ENCODE results near the gene HOXC9. TPM values are rescaled to one million over a fixed set of nuclear protein-coding genes. Genes with fewer than 3 reads are reported as not detected.

HOXC9 gene
- total RNA-seq, 1 donor from 2014 or later: not detected

DNA sequence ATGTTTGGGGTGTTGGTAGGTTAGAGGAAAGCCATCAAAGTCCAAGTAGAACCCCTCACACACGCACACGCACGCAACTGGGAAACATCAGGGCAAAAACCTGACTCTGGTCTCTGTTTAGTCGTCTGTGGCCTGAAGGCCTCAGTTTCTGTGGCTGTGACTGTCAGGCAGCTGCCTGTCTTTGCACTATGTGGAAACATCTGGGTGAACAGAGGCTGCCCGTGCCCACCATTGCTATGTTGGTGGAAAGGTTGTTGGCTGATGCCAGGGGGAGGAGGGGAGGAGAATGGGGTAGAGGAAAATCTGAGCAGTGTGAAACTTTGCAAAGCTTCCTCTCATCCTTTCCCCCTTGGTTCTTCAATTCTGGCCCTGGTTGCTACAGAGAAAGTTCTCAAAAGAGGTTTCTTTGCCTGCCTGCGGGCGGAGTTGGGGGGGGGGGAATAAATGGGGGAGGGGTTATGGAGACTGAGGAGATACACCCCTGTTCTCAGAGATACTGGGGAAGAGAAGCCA lies 7.5 kb upstream of the HOXC9 start:
- H3K27ac Mint-ChIP-seq: no peak overlapping the region
- no peak for DNase-seq
- intact Hi-C loops (cut with micrococcal nuclease): loop anchor here (10.0 kb wide), 1 partner anchor 58 kb away; the partner anchor contains the start of gene HOXC13

DNA sequence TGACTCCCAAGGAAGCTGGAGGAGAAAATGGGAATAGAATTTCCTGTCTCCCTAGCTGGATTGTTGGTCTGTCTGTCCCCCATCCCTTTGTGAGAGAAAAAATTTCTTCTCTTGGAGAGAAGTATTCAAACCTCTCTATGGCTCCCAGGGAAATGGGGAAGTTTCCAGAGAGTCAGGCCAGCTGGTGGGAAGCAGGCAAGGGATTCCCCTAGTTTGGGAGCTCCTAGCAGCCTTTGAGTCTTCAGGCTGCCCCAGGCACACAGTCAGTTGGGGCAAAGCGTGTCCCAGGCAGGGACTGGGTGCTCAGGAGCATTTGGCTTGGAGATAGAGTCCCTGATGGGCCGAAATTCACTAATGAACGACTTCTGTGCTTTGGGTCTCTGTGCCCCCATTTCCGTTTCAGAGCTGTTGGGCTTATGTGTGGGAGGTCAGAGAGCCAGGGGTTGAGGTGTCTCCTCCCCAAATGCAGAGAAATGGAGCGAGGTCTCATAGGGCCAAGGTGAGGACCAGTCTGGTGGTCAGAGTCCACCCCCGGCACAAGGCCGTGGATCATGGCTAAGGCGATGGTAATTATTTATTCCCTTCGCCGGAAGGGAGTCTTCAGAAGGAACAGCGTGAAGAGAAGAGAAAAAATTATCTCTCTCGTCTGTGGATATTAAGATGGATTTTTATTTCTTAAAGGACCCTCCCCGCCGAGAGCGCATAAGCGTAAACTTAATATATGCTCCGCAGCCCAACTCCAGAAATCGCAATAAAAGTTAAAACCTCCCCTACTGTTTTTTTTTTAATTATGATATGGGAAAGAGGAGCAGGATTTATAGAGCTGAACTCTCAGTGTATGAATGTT lies 6.6 kb upstream of the HOXC9 start:
- Mint-ChIP-seq H3K27ac (peak overlapping the region; percentile 62), H3K36me3 (ENCODE audit: low read depth) (peaks cover 3% of the 10 kb centered on the region)

More for the DNA sequence above, 7.5 kb upstream of the HOXC9 start:
- H3K9me3 Mint-ChIP-seq: no peaks in the 10 kb centered on the region
- H3K4me3 Mint-ChIP-seq: no peak overlapping the region
- H3K4me1 Mint-ChIP-seq: peaks cover 28% of the 10 kb centered on the region
- H3K36me3 Mint-ChIP-seq (ENCODE audit: low read depth): peaks cover 3% of the 10 kb centered on the region
- peaks cover 89% of the 10 kb centered on the region for H3K27me3 Mint-ChIP-seq

DNA sequence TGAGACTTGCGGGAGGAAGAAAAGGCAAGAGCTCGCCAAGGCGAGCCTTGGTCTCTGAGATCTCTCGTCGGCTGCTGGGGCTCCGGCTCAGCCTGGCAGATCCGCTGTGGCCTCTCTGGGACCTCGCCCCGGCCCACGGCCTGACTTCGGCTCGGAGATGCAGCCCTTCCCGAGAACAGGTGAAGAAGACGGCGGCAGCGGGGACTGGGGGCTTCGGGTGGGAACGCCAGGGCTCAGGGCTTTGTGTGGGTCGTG lies 6.0 kb upstream of the HOXC9 start:
- H3K36me3 Mint-ChIP-seq (ENCODE audit: low read depth): peaks cover 3% of the 10 kb centered on the region
- peak overlapping the region; percentile 79 for H3K27ac Mint-ChIP-seq
- peak overlapping the region; percentile 42 for H3K4me3 Mint-ChIP-seq
- DNase-seq: no peak
- H3K4me1 Mint-ChIP-seq: peaks cover 27% of the 10 kb centered on the region
- intact Hi-C loops (cut with micrococcal nuclease): loop anchor here (2.0 to 10.0 kb wide), 2 partner anchors 39 to 59 kb away; partner anchors contain the start of genes HOXC12 and HOXC13
- peaks cover 89% of the 10 kb centered on the region for H3K27me3 Mint-ChIP-seq
- no peaks in the 10 kb centered on the region for H3K9me3 Mint-ChIP-seq

More for the DNA sequence above, 6.6 kb upstream of the HOXC9 start:
- peaks cover 89% of the 10 kb centered on the region for H3K27me3 Mint-ChIP-seq
- H3K4me3 Mint-ChIP-seq: no peak overlapping the region
- intact Hi-C loops (cut with micrococcal nuclease): loop anchor here (2.0 to 10.0 kb wide), 2 partner anchors 39 to 59 kb away; partner anchors contain the start of genes HOXC12 and HOXC13
- DNase-seq: no peak
- peaks cover 28% of the 10 kb centered on the region for H3K4me1 Mint-ChIP-seq
- H3K9me3 Mint-ChIP-seq: no peaks in the 10 kb centered on the region

DNA sequence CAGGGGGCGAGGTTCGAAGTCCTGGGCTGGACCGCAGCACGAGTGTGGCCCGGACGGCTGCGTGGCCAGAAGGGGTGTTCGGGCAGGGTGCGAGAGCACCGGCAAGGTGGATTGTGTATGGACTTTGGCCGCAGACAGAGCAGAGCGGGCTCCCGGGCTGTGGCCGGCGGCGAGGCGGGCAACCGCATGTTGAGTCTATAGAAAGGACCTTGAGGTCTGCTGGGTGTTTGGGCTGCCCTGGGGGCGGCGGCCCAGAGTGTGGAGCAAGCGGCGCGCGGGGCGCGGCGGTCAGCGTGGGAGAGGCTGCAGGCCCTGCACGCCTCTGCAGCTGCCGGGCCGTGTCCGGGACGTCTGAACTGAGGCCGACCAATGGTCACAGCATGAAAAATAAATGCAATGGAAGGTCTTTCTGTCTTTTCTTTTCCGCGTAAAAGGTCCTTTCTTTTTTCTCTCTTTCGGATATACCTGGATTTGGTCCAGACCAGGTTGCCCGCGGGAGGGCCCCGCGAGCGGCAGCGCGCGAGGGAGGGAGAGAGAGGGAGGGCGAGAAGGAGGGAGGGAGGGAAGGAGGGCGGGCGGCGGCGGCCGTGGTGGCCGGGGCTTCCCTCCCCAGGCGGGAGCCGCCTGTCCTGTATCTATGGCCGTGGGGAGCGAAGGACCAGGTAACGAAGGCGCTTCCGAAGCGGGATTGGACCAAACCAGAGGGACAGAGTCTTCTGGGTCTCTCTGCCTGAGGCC lies 5.5 kb upstream of the HOXC9 start:
- H3K27me3 Mint-ChIP-seq: peaks cover 89% of the 10 kb centered on the region
- DNase-seq: no peak
- H3K9me3 Mint-ChIP-seq: no peaks in the 10 kb centered on the region
- intact Hi-C loops (cut with micrococcal nuclease): loop anchor here (2.0 to 10.0 kb wide), 4 partner anchors 38 to 60 kb away; partner anchors contain the start of genes HOXC12, HOXC13, HOXC4 and HOXC5
- H3K4me3 Mint-ChIP-seq: peak overlapping the region; percentile 42
- H3K27ac Mint-ChIP-seq: peak overlapping the region; percentile 79
- peaks cover 22% of the 10 kb centered on the region for H3K4me1 Mint-ChIP-seq
- peaks cover 3% of the 10 kb centered on the region for H3K36me3 Mint-ChIP-seq (ENCODE audit: low read depth)

DNA sequence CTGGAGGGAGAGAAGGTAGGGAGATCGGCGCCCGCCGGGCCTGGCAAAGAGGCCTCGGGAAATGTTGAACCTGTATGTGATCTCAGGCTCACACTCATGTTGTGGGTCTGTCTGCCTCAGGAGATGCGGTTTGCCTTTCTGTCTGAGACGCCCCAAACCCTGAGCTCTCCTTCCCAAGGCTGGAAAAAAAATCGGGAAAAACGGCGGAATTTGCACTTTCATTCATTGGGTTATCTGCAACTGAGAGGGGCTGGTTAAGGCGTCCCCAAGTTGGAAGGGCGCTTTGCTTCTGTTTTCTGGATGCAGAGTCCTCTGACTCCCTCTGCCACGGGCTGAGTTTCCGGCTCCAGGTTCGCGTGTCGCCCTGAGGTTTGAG lies 5.0 kb upstream of the HOXC9 start:
- H3K27ac Mint-ChIP-seq: no peak overlapping the region
- intact Hi-C loops (cut with micrococcal nuclease): loop anchor here (2.0 to 10.0 kb wide), 4 partner anchors 37 to 60 kb away; partner anchors contain the start of genes HOXC12, HOXC13, HOXC4 and HOXC5
- no peak for DNase-seq
- H3K4me3 Mint-ChIP-seq: no peak overlapping the region
- H3K4me1 Mint-ChIP-seq: peaks cover 18% of the 10 kb centered on the region
- peaks cover 3% of the 10 kb centered on the region for H3K36me3 Mint-ChIP-seq (ENCODE audit: low read depth)
- H3K27me3 Mint-ChIP-seq: peaks cover 89% of the 10 kb centered on the region
- H3K9me3 Mint-ChIP-seq: no peaks in the 10 kb centered on the region

DNA sequence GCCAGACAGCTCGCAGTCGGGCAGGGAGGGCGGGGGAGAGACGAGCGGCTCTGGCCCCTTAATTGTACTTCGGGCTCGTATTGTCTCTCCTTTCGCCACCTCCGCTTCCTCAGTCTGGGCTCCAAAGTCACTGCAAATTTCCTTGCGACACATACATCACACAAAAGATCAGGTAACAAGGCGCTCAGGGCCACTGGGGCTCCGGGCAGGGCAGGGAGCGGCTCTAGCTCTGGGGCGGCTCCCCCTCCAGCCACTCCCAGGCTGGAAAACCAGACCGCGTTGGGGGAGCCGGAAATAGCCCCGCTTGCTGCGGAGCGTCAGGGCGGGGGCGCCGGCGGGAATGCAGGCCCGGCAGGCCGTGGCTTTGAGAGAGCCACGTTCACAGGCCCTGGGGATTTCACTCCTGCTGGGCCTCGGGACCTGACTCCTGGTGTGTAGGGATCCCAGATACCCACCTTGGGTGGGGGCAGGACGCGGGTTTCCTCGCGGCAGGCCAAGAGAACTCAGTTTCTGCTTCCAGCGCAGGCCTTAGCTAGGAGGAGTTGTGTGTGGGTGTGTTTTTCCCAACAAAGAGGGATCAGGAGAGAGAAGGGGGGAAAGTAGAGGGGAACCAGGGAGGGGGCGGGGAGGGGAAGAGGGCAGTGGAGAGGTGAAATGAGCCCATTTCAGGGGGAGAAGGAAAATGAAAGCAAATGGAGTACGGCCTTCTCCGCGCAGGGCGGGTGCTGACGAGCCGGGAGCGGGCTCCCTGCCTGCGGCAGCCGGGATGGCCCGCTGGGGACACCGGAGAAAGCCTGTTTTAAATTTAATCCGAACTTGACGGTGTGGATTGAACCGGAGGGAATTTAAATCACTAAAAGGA lies 4.4 kb upstream of the HOXC9 start:
- Mint-ChIP-seq H3K4me1 (peaks cover 18% of the 10 kb centered on the region), H3K4me3 (peak overlapping the region; percentile 75), H3K27ac (no peak overlapping the region), H3K36me3 (ENCODE audit: low read depth) (peaks cover 3% of the 10 kb centered on the region), H3K27me3 (peaks cover 87% of the 10 kb centered on the region), H3K9me3 (no peaks in the 10 kb centered on the region)
- intact Hi-C loops (cut with micrococcal nuclease): loop anchor here (2.0 to 10.0 kb wide), 5 partner anchors 13 to 61 kb away; partner anchors contain the start of genes HOXC12, HOXC13, HOXC4 and HOXC5
- DNase-seq: peak; percentile 74

DNA sequence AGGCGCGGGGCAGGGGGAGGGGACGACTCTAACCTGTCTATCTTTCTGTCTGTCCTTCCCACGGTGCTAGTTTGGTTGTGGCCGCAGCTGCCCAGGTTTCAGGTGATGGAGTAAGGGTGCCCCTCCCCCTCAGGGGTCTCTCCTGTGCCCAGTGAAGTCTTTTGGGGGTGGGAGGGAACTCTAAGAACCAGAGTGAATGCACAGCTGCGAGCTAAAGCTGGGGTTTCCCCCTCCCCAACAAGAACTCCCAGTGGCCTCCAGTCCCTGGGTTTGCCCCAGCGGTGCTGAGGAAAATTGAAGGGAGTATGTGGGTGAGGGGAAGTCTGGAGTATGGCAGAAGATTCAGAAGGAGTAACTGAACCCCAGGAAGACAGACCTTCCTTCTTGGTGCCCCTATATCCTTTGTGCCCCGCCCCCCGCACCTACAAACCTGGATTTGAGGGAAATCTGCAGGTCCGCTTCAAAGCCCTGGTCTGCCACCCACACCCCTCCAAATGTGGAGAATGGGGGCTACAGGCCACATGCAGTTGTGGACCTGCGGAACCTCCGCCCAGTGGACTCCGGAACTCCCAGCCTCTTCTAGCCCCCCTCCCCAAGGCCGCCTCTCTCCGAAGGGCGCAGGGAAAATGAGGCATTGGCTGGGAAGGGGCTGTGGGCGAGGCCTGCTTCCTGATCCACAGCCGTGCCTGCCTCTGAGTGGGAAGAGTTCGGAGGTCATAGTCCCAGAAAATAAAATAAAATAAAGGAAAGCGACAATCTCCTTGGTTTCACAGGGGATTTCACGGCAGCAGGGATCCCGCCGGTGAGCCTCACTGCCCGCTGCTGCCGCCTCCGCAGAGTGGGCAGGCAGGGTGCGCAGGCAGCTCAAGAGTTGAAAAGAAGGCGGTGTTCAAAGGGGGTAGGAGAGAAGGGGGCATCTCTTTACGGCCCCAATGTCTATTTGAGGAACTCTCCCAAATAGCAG lies 3.4 kb upstream of the HOXC9 start:
- H3K4me3 Mint-ChIP-seq: peak overlapping the region; percentile 75
- H3K4me1 Mint-ChIP-seq: peaks cover 18% of the 10 kb centered on the region
- no peak for DNase-seq
- no peaks in the 10 kb centered on the region for H3K9me3 Mint-ChIP-seq
- peaks cover 89% of the 10 kb centered on the region for H3K27me3 Mint-ChIP-seq
- no peak overlapping the region for H3K27ac Mint-ChIP-seq
- peaks cover 3% of the 10 kb centered on the region for H3K36me3 Mint-ChIP-seq (ENCODE audit: low read depth)
- intact Hi-C loops (cut with micrococcal nuclease): loop anchor here (2.0 to 10.0 kb wide), 4 partner anchors 14 to 62 kb away; partner anchors contain the start of genes HOXC13, HOXC4 and HOXC5

DNA sequence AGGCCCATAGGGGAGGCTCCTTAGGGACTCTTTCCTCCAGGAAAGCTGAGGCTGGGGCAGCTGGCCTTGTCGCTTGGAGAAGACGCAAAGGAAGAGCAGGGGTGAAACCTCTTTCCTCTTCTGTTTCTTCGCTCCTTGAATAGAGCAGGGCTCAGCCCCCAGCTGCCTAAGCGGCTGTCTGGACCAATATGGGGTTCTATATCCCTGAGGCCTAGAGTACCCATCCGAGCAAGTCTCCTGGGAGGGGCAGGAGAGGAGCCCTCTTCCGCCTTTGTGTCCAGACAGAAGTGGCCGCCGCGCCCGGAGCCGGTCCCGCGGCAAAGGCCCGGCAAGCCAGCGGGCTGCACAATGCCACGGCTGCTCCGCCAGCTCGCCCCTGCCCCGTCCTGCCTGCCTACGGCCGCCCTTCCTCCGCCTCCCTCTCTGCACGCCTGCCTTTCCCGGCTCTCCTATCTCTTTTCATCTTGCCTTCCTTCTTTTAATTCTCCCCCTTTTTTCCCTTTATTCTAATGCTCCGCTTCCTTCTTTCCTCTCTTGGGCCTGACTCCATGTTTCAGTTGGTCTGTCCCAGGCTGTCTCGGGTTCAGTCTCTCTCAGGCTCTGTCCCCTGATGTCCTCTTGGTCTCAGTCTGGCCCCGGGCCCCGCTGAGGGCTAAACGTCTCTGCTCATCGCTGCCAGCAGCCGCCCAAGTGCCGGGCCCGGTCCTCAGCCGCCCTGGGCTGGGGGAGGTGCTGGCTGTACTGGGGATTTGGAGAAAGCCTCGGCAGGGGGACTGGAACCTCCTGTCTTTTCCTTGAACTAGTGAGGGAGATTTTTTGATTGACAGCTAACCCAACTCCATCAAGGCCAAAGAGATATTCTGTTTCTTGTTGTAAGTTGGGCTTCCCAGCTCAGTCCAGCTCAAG lies 2.5 kb upstream of the HOXC9 start:
- intact Hi-C loops (cut with micrococcal nuclease): loop anchor here (2.0 to 10.0 kb wide), 4 partner anchors 15 to 63 kb away; partner anchors contain the start of genes HOXC13, HOXC4 and HOXC5
- no peak overlapping the region for H3K27ac Mint-ChIP-seq
- H3K9me3 Mint-ChIP-seq: no peaks in the 10 kb centered on the region
- H3K4me1 Mint-ChIP-seq: peaks cover 20% of the 10 kb centered on the region
- H3K27me3 Mint-ChIP-seq: peaks cover 89% of the 10 kb centered on the region
- no peak for DNase-seq
- no peak overlapping the region for H3K4me3 Mint-ChIP-seq
- H3K36me3 Mint-ChIP-seq (ENCODE audit: low read depth): peaks cover 3% of the 10 kb centered on the region

DNA sequence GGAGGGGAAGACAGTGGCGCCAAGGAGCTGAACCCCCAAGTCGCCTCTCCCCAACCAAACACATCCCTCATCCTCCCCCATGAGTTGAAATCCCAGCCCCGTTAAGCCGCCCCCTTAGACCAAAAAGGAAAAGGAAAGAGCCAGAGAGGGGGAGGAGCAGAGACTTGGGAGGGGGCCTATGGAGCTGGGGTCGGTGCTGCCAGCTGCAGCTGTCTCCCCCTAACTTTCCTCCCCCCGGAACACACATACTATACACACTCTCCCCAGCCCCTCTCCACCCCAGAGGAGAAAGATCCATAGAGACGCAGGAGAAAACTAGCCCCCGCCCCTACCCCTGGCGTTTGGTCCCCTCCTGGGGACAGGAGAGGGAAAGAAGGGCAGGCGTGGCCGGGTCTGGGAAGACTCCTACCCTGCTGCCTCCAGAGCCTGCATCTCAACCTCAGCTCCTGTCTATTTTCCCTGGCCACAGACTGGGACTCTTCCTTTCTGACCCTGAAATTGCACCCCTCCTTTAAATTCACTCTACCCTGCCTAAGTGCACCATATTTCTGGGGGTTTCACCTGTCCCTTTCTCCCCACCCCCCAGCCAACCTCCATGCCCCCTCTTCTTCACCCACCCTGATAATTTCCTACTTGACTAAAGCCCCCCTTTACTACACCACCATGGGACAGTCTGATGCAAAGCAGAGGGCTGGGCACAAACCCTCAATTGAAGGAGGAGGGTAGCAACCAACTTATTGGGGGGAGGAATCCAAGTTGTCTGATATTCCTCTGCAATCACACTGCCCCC lies 1.7 kb upstream of the HOXC9 start:
- Mint-ChIP-seq H3K36me3 (ENCODE audit: low read depth) (peaks cover 3% of the 10 kb centered on the region), H3K27me3 (peaks cover 90% of the 10 kb centered on the region), H3K4me1 (peaks cover 23% of the 10 kb centered on the region), H3K27ac (no peak overlapping the region), H3K4me3 (no peak overlapping the region), H3K9me3 (no peaks in the 10 kb centered on the region)
- DNase-seq: no peak
- intact Hi-C loops (cut with micrococcal nuclease): loop anchor here (5.0 to 10.0 kb wide), 3 partner anchors 34 to 64 kb away; partner anchors contain the start of genes HOXC13, HOXC4 and HOXC5

DNA sequence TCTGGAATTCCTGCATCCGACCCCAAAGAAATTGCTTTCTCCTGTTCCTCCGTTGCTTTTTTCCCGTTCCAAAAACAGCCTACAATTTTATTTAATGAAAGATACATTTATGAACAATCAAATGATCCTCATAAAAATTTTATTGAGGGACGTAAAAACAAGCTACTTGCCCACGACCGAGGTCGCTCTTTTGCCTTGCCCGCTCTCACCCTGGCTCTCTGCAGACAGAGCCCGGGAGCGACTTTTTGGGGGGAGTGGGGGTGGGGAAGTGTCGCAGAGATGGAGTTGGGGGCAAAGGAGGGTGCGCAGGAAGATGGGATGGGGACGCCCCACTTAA lies 1.1 kb upstream of the HOXC9 start:
- no peak for DNase-seq
- H3K9me3 Mint-ChIP-seq: no peaks in the 10 kb centered on the region
- H3K27me3 Mint-ChIP-seq: peaks cover 89% of the 10 kb centered on the region
- intact Hi-C loops (cut with micrococcal nuclease): loop anchor here (5.0 to 10.0 kb wide), 3 partner anchors 33 to 64 kb away; partner anchors contain the start of genes HOXC13, HOXC4 and HOXC5
- H3K4me3 Mint-ChIP-seq: no peak overlapping the region
- H3K4me1 Mint-ChIP-seq: peaks cover 23% of the 10 kb centered on the region
- H3K27ac Mint-ChIP-seq: no peak overlapping the region
- peaks cover 3% of the 10 kb centered on the region for H3K36me3 Mint-ChIP-seq (ENCODE audit: low read depth)
